Glomerular visceral epithelial cell (primary cell): ENCODE data around the gene STX16.
A peak's percentile ranks its signal among the peaks of the same experiment; 100 is the strongest.

ENCODE experiments used
- DNase-seq: peaks from one replicate; pipeline ENCODE4 v3.0.0-alpha.2; 2016; ENCODE audit errors: extremely low spot score

STX16 gene

DNA sequence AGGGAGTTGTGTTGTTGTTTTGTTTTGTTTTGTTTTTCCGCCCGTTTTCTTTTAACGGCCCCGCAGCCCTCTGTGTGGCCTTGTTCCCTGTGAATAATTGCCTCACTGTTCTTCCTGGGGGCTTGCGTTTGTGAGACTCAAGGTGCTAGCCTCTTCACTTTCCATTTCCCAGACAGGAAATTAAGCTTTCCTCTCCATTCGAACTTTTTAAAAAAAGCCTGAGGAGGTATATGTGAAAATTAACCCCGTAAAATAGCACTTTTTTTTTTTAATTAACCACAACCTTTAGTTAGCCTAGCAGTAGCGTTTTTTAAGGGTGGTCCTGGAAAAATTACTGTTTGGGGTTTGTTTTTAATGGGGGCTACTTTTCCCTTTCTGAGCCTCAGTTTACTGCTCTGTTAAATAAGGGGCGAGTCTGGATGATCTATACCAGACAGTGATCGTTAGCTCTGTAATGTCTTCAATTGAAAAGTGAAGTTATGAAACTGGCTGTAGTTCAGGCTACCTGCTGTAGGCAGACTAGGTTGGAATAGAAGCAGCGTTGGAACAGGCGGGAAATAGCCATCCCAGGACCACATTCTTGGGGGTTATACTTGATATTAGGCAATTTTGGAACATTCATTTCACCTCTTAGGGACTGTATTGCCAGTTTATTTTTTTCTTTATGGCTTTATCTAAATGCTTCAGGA lies 1.7 kb downstream of the STX16 start:
- no peak for DNase-seq

DNA sequence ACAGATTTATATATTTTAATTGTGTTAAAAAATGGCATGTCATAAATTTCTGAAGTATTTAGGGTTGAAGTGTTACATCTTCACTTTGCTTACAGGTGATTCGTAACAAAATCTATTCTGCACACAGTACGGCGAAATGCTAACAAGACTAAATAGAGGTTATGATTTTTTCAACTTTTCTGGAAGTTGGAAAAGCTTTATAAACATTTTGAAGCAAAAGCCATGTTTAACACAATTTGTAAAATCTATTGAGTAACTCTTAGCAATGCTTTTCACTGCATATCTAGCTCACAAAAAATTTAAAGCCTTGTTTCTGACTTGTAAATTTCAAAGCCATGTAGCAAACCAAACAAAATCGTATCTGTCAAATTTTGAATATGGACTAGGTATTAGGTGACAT lies 3.3 kb downstream of the STX16 start:
- no peak for DNase-seq

DNA sequence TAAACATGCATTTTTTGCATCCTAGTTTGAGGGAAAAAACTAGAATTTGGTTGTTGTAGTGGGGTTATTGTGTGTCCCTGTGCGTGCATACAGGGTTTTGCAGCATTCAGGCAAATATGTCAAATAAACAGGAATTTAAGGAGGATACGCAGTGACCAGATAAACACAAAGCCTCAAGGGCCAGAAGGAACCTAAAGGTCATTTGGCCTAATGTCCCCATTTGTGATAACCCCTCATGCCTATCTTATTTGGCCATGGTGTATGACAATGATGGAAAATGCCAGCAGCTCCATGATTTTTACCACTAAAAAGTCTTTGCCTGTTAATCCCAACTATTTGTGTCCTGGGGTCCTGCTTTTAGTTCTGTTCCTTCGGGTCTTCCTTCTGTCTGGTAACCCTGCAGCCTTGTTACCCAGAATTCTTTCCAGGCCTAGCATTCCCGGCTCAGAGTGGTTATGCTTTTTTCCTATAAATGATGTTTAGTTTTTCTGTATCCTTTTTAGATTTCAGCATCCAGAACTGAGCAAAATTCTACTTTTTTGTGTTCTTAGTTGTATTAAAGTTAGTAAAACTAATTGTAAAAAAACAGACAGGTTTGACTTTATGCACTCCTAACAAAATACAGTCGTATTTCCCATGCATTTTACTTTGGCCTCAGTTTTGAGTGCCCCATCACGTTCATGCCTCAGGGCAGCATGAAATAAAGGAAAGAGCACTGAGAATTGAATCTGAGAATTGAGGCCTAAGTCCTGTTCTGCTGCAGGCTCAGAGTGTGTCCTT lies 4.4 kb downstream of the STX16 start:
- DNase-seq, result no peak

DNA sequence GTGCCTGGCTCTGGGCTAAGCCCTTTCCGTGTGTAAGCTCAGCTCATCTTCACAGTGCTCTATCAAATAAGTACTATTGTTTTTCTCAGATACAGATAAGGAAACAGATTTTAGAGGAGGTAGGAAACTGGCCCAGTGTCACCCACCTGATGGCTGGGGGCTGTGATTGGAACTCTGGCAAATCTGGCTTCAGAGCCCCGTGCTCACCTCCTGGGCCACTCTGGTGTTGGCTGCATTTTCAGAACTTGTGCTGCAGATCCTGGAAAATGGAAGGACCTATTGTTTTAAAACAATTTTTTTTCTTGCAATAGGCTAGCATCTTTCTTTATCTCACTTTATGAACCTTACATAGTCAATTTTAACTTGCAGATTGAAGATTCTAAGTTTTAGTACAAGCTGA lies 5.7 kb downstream of the STX16 start:
- DNase-seq, result no peak

DNA sequence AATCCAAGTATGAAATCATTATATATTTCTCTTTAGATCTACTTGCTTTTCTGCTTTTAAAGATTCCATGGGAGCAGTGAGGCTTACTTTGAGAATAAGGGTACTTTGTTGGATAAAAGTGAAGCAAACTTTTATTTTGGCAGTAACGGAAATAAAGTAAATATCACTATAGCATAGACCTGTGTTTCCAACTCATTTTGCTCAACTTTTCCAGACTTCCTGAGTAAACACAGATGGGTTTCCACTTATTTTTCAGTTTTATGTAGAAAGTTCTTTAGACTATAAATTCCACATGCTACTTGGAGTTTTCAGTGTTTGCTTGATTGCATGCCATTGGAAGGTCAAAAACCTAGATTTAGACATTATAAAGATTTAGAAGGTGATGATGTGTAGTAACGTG lies 6.2 kb downstream of the STX16 start:
- no peak for DNase-seq

DNA sequence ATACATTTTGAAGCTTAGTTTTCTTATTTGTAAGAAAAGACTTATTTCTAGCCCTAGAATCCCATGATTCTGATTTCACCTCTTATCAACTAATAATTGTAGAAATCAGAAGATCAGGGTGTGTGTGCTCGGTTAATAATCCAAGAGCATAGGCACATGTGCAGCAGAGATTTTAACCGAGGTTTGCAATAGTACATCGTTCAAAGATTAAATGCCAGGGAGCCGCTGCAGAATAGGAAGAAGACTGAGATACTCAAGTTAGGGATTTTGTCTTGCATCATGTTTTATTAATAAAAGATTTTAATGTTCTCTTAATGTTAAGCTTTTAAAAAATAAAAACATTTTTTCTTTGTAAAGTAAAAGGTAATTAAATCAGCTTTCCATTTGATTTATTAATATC lies 6.9 kb downstream of the STX16 start:
- DNase-seq, result no peak

DNA sequence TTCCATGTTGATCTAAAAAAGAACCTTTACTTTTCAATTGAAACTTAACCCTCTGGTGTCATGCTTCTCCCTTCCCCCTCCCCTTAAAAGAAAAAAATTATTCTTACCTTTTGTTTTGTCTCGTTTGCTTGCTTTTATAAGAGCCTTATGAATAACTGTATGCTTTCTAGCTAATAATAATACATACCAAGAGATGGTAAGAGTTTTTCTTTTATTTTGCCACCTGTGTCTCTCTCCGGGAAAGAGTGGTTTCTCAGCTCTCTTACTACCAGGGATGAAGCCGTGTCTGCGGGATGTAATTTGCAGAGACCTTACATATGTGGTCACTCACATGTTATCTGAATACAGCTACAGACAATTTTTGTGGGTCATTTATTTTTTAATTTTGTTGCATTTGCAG lies 7.7 kb downstream of the STX16 start:
- no peak for DNase-seq

DNA sequence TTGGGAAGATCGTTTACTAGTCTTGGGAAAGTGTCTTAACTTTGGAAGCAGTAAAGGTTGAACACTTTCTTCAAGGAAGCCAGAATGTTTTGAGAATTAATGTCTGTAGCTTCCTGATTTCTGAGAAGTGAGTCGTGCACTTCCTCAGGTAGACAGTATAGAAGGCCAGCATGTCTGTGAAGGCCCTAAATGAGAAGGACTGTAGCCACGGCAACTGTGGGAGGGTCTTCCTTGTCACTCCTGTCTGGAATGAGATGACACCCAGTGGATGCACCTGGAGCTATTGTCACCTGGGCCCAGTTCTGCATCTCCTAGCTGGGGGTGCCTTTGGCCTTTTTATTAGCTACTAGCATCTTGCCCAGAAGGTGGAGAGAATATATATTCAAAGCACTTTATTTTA lies 8.8 kb downstream of the STX16 start:
- peak; percentile 36 for DNase-seq

DNA sequence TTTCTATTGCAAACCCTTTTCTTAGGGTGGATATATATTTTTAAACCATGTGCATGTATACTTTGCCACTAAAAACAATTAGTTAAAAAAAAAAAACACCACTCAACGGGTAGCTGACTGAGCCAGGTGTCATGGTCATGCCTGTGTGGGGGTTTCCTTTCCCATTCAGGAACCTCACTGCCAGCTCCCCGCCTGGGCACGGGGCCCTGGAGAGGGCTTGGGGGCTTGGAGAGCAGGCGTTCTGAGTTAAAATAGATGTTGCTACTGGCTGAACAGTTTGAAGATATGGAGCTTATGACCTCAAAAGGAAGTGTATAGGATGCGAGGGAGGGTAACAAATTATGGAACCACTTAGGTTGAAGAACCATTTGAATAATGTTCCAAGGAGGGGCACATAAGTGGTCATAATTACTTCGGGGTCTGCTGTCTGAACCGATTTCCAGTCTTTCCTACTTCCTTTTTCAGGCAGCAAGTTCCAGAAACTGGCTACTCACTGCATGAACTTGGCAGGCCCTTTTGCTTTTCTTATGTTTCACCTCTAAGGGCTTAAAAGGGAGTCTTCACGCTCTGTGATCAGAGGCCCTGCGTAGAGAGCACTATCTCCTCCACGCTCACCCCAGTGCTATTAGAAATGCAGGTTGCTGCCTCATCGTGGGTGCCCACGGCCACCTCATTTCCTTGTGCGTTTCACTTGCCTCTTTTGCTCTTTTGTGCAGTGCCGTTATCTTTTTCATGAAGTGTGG lies 9.9 kb downstream of the STX16 start:
- DNase-seq, result no peak

DNA sequence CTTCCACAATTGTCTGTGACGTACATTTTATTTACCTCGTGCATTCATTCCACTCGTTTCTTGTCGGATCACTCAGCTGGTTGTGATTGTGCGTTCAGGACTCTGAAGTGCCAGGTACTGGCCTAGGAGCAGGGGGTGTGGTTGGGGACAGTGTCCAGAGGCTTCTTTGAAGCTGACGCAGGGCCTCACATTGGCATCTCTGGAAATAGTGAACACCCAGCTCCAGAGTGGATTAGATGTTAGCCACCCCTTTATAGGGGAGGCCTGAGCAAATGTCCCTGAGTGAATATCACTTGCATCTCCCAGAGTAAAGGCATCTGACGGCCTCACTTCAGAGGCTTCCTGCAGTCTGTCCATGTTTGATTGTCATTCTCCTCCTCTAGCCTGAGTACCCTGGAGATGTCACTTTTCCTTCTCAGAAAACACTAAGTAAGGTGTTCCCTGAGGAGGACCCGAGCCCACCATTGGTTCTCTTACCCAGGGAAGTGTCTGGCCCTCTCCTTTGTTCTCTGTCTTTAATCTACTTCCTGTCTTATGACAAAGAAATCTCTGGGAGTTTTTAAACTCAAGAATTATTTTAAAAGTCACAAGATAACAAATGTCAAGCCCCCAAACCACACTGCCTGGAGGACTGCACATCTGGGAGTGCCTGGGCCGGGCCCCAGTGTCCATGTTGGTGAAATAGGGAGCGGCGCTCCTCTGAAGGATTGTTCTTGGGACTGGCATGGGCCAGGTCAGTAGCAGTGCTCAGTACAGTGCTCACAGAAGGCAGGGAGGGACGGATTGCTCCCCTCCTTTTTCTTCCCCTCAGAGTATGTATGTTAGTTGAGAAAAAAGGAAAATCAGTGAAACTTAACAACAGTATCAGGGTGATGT lies 10.8 kb downstream of the STX16 start:
- no peak for DNase-seq

DNA sequence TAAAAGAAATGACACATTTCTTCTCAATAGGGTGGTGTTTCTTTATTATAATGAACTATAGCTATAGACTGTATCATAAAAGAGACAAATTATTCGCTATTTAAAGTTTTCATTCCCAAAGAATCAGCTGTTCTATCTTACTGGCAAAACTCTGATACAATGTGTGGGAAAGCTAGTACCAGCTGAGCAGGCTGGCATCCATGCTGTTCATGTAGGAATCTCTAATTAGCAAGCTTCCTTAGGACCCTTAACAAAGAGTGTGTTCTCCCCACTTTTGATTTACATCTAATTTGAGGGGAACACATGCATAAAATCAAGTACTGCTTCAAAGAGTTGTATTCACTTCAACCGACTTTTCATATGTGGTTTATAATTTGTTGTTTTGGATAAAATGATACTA lies 13.2 kb downstream of the STX16 start:
- no peak for DNase-seq

DNA sequence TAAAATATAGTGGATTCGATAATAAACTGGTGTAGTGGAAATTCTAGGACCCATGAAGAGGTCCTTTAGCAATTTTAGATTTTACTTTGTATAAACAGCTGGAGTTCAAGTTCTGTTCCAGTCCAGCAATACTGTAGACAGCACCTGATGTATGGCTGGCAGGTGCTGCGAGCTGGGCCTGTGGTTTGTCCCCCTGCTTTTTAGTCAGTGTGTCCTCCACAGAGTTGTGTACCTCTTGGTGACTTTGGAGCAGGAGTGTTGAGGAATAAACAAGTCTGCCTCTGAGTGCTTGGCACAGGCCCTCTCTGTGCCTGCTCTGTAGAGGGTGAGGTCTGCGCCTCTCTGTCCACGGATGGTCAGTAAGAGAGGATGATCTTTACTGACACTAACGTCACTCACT lies 13.8 kb downstream of the STX16 start:
- DNase-seq, result no peak

DNA sequence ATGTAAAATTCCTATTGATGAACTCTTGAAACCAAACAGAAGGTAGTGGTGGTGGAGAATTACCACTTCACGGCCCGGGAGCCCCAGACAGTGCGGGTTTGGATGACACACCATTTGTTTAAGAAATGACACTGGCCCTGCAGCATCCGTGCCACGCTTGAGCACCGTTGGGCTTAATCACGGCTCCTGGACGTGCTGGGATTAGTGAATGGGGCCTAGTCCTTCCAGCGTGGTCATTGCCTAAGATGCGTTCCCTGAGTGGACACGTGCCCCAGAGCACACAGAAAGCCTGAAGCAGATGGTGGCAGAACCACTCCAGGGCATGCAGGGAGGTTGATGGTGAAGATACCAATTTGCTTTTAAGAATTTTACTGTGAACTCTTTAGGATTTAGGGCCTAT lies 14.5 kb downstream of the STX16 start:
- peak; percentile 96 for DNase-seq

DNA sequence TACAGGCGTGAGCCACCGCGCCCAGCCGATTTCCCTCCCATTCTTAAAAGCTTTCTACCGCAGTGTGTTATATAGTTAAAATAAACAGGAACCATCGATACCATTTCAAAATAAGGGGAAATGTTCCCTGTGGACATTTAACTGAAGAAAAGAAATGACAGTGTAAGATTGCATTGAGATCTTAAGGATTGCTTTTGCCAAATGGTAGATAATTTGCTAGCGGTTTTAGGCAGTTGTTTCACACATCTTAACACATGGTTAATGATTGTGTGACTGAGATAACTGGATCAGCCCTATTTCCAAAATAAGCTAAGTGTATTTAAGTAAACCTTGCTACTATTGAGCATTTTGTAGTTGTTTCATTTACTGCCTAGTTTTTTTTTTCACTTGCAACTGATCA lies 15.6 kb downstream of the STX16 start:
- peak; percentile 48 for DNase-seq

DNA sequence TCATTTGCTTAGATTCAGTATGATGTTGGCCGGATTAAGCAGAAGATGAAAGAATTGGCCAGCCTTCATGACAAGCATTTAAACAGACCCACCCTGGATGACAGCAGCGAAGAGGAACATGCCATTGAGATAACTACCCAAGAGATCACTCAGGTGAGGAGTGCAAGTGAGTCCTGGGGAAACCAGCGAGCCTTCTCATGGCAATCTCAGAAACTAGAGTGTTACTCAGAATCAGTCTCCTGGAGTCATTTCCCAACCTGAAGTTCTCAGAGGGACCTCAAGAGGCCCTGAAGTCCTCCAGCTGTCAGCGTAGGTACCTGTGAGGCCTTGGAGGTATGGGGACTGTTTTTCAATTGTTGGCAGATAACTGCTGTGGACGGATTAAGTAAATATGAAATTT lies 16.9 kb downstream of the STX16 start:
- DNase-seq, result no peak

DNA sequence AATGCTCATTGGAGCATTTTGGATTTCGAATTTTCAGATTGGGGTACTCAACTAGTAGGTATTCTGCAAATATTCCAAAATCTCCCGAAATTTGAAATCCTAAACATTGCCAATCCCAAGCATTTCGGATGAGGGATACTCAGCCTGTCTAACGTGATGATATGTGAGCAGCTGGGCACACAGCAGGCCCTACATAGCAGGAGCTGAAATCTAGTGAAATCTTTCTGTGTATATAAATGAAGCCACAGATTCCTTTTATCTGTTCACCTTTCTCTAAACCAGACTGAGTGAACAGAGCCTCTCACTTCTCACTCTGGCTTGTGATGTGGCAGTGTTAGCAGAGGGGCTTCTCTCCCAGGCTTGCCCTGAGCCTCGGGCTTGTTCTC lies 17.8 kb downstream of the STX16 start:
- DNase-seq, result no peak

DNA sequence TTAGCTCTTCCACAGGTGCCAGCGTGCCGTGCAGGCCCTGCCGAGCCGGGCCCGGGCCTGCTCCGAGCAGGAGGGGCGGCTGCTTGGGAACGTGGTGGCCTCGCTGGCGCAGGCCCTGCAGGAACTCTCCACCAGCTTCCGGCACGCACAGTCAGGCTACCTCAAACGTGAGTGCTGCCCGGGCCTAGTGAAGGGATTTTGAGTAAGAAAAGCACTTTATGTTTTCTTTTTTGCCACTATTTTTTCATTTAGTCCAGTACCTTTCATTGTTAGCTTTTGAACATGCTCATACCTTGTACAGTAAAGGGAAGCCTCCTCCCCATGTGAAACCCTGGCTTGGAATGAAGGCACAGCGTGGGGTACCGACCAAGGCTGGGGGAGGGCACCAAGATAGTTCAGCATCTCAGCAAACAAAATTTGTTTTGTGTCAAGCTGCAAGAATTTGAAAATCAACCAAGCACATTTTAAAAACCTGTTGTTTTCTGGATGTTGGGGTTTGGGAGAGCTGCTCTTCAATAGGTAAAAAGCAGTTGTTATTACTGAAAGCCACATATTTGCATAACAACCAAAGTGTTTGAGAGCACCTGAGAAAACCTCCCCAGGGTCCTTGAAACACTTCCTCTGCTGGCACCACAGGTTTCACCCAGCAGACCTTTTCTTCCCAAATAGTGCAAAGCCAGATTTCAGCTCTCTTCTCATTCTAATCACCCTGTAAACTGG lies 18.4 kb downstream of the STX16 start:
- no peak for DNase-seq

DNA sequence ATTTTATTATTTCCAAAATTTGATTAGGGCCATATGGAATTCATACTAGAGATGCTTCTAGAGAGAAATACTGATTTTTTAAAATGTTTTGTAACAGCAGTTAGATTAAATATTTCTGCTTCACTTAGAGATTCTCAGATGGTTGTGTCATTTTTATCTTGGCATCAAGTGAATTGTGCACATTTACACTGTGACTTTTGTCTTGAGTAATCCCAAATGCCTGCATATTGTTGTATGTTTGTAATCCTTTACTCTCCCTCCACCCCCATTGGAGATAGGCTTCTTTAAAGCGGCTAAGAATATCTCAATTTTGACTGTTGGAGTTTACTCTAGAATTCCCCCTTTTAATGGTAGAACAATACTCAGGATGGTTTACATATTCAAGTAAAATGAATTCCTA lies 19.0 kb downstream of the STX16 start:
- no peak for DNase-seq

DNA sequence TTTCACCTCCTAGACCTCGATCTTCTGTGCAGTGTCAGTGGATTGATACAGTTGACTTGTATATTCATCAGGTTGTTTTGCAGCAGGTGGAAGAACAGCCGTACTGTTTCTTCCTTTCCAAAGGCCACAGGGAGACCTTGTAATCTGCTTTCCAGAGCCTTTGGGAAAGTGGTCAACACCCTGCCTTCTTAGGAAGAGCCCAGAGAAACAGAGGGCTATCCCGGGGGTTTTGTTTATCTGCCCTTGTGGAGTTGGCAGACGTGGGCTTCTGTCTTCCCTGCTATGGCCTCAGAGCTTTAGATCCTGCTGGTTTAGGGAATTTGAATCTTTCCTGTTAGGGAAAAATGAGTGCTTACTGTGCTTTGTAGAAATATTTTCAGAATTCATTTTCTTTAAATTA lies 19.6 kb downstream of the STX16 start:
- no peak for DNase-seq

DNA sequence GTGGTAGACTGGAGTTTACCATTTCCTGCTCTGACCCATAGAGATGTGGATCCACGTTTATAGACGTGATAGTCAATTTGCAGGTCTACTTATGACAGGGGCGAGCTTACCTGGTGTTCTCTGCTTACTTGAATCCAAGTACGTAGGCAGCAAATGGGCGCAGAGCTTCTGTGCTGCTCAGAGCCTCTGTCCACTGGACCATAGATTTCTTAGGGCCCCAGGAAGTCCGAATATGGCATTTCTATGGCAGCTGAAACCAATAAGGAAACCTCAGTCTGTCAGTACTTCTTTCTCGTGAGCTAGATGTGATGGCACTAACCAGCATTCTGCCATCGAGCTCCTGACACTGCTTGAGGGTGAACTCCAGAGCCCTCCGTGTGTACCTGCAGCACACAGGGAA lies 22.0 kb downstream of the STX16 start:
- no peak for DNase-seq

DNA sequence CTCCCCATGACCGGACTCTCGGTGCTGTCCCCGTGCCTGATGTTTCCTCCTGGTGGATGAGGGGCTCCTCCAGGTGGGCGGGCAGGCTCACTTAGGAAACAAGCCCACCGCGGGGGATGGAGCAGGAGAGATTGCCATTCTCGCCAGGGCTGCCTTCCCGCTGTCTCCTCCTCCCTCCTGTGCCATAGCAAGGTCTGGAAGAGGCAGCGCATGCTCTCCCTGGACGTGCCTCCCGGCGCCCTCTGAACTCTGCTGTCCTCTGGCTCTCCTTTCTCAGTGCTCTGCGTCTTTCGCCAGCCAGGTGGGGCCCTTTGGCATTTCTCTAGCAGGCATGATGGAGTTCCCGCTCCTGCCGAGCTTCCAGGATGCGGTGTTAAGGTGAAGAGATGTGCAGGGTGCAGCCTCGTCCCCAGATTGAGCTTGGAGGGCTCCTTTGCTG lies 24.1 kb downstream of the STX16 start:
- no peak for DNase-seq
